COLO668 (cell line): ENCODE measurements around the gene POU3F3.

Experiments
- DNase-seq: peaks from one replicate; lab custom pipeline; 2025; ENCODE audit not compliant: unreplicated experiment; lab: John Stamatoyannopoulos, UW

POU3F3 gene

GRCh38 chr2:104846786-104847585, 6.9 kb upstream of the POU3F3 start:
- no peak for DNase-seq

GRCh38 chr2:104847586-104848160, 6.2 kb upstream of the POU3F3 start:
- DNase-seq: no peak

GRCh38 chr2:104848526-104848925, 5.4 kb upstream of the POU3F3 start:
- no peak for DNase-seq

- no peak for DNase-seq
These were observed 4.8 kb upstream of the POU3F3 start for GRCh38 chr2:104849101-104849500.

- peak; percentile 78 for DNase-seq
These were observed 4.2 kb upstream of the POU3F3 start for GRCh38 chr2:104849618-104850141.

- DNase-seq: no peak
These were observed 3.3 kb upstream of the POU3F3 start for GRCh38 chr2:104850361-104851290.

- DNase-seq: peak; percentile 31
These were observed 2.4 kb upstream of the POU3F3 start for GRCh38 chr2:104851291-104852089.

- peak; percentile 64 for DNase-seq
These were observed 1.7 kb upstream of the POU3F3 start for GRCh38 chr2:104852090-104852666.

GRCh38 chr2:104854498-104855220, 744 bp downstream of the POU3F3 start:
- DNase-seq: peak; percentile 65

- peak; percentile 65 for DNase-seq
These were observed 1.5 kb downstream of the POU3F3 start for GRCh38 chr2:104855221-104856085.

- DNase-seq: peak; percentile 66
These were observed 2.4 kb downstream of the POU3F3 start for GRCh38 chr2:104856086-104856972.

GRCh38 chr2:104856973-104857261, 3.0 kb downstream of the POU3F3 start:
- peak; percentile 66 for DNase-seq

- DNase-seq: peak; percentile 49
These were observed 3.5 kb downstream of the POU3F3 start for GRCh38 chr2:104857262-104858005.

GRCh38 chr2:104858006-104858978, 4.4 kb downstream of the POU3F3 start:
- no peak for DNase-seq

- no peak for DNase-seq
These were observed 5.4 kb downstream of the POU3F3 start for GRCh38 chr2:104859291-104859765.
